Measurements from ENCODE around the gene CRY2. TPM values are rescaled to one million over a fixed set of nuclear protein-coding genes. Genes with fewer than 3 reads are reported as not detected.

The CRY2 gene
- total RNA-seq, 2 donors from 2014 or later: 19.8 to 20.1 TPM

GRCh38 chr11:45924036-45924915 is 77.0 kb downstream of the CRY2 start:
- WGBS, 2 experiments (ENCODE audit: insufficient coverage in 1 of 2, insufficient read length in 1 of 2): 91 to 93% methylated on average over 12 to 22 of the region's 22 CpGs
- H3K4me1 ChIP-seq (ENCODE audit: control insufficient read depth, insufficient read depth, low read length): peaks cover 2% of the 10 kb centered on the region
- no peak overlapping the region for H3K27ac Mint-ChIP-seq
- H3K9ac ChIP-seq (ENCODE audit: extremely low read depth, low read length, poor library complexity, severe bottlenecking): no peak overlapping the region
- peak overlapping the region; percentile 67 for H3K4me3 Mint-ChIP-seq
- H3K27me3 ChIP-seq (ENCODE audit: control insufficient read depth, insufficient read depth, low read length, poor library complexity, severe bottlenecking): peaks cover 35% of the 10 kb centered on the region
- no peak overlapping the region for H3K27ac ChIP-seq (ENCODE audit: low read depth, low read length)
- no peak for TF ChIP-seq CTCF (conservative IDR thresholded peaks at IDR 0.05)
- H3K36me3 ChIP-seq (ENCODE audit: control insufficient read depth, insufficient read depth, low read length): no peaks in the 10 kb centered on the region
- H3K36me3 Mint-ChIP-seq (ENCODE audit: low read depth): peaks cover 2% of the 10 kb centered on the region
- H3K27me3 Mint-ChIP-seq (ENCODE audit: insufficient read depth): peaks cover 21% of the 10 kb centered on the region
- peak; percentile 44 for DNase-seq
- H3K4me1 Mint-ChIP-seq: peaks cover 25% of the 10 kb centered on the region
- no peaks in the 10 kb centered on the region for H3K9me3 ChIP-seq (ENCODE audit: control insufficient read depth, low read length)
- H3K9me3 Mint-ChIP-seq: no peaks in the 10 kb centered on the region
- H3K4me3 ChIP-seq (ENCODE audit: low read length): no peak overlapping the region

GRCh38 chr11:45924927-45925326 is 77.7 kb downstream of the CRY2 start:
- H3K4me3 Mint-ChIP-seq: no peak overlapping the region
- peaks cover 22% of the 10 kb centered on the region for H3K4me1 Mint-ChIP-seq
- no peak overlapping the region for H3K27ac Mint-ChIP-seq
- H3K27me3 Mint-ChIP-seq (ENCODE audit: insufficient read depth): peaks cover 21% of the 10 kb centered on the region
- H3K4me3 ChIP-seq (ENCODE audit: low read length): no peak overlapping the region
- no peak for TF ChIP-seq CTCF (conservative IDR thresholded peaks at IDR 0.05)
- no peaks in the 10 kb centered on the region for H3K9me3 ChIP-seq (ENCODE audit: control insufficient read depth, low read length)
- WGBS, 2 experiments (ENCODE audit: insufficient coverage in 1 of 2, insufficient read length in 1 of 2): 91 to 95% methylated on average over 6 of the region's 6 CpGs
- no peak overlapping the region for H3K27ac ChIP-seq (ENCODE audit: low read depth, low read length)
- no peaks in the 10 kb centered on the region for H3K9me3 Mint-ChIP-seq
- peaks cover 35% of the 10 kb centered on the region for H3K27me3 ChIP-seq (ENCODE audit: control insufficient read depth, insufficient read depth, low read length, poor library complexity, severe bottlenecking)
- H3K36me3 Mint-ChIP-seq (ENCODE audit: low read depth): peaks cover 2% of the 10 kb centered on the region
- H3K4me1 ChIP-seq (ENCODE audit: control insufficient read depth, insufficient read depth, low read length): peaks cover 2% of the 10 kb centered on the region
- H3K36me3 ChIP-seq (ENCODE audit: control insufficient read depth, insufficient read depth, low read length): no peaks in the 10 kb centered on the region
- no peak overlapping the region for H3K9ac ChIP-seq (ENCODE audit: extremely low read depth, low read length, poor library complexity, severe bottlenecking)
- peak; percentile 41 for DNase-seq

GRCh38 chr11:45925550-45925949 is 78.3 kb downstream of the CRY2 start:
- Mint-ChIP-seq H3K27ac (no peak overlapping the region), H3K27me3 (ENCODE audit: insufficient read depth) (peaks cover 21% of the 10 kb centered on the region)

More at GRCh38 chr11:45925550-45925949, 78.3 kb downstream of the CRY2 start:
- TF ChIP-seq CTCF (conservative IDR thresholded peaks at IDR 0.05): no peak
- Mint-ChIP-seq H3K4me3 (no peak overlapping the region), H3K36me3 (ENCODE audit: low read depth) (peaks cover 2% of the 10 kb centered on the region), H3K9me3 (no peaks in the 10 kb centered on the region), H3K4me1 (peaks cover 15% of the 10 kb centered on the region)
- Histone ChIP-seq H3K27me3 (ENCODE audit: control insufficient read depth, insufficient read depth, low read length, poor library complexity, severe bottlenecking) (peaks cover 33% of the 10 kb centered on the region), H3K27ac (ENCODE audit: low read depth, low read length) (no peak overlapping the region), H3K9me3 (ENCODE audit: control insufficient read depth, low read length) (no peaks in the 10 kb centered on the region), H3K36me3 (ENCODE audit: control insufficient read depth, insufficient read depth, low read length) (no peaks in the 10 kb centered on the region), H3K9ac (ENCODE audit: extremely low read depth, low read length, poor library complexity, severe bottlenecking) (no peak overlapping the region), H3K4me1 (ENCODE audit: control insufficient read depth, insufficient read depth, low read length) (peaks cover 2% of the 10 kb centered on the region), H3K4me3 (ENCODE audit: low read length) (no peak overlapping the region)
- 91 to 100% methylated on average over 1 to 2 of the region's 3 CpGs for WGBS, 2 experiments (ENCODE audit: insufficient coverage in 1 of 2, insufficient read length in 1 of 2)
- DNase-seq: no peak
